Neural cell (in vitro differentiated cells): ENCODE data around the gene PYGM.

ENCODE experiments used
- EP300 ChIP-seq: fragments of 450-650 bp; conservative IDR thresholded peaks from 2 replicates; pipeline ENCODE4 v1.6.1; 2014; ENCODE audit warnings: antibody characterized with exemption, mild to moderate bottlenecking, moderate library complexity; ENCODE audit not compliant: poor library complexity, severe bottlenecking
- MXI1 ChIP-seq: fragments of 450-650 bp; conservative IDR thresholded peaks from 2 replicates; pipeline ENCODE4 v1.6.1; 2014; ENCODE audit warnings: antibody characterized with exemption, mild to moderate bottlenecking; ENCODE audit not compliant: poor library complexity, severe bottlenecking
- POLR2AphosphoS5 ChIP-seq: IDR thresholded peaks from 2 replicates; pipeline ENCODE4 v1.6.1; 2012
- RAD21 ChIP-seq: fragments of 450-650 bp; conservative IDR thresholded peaks from 2 replicates; pipeline ENCODE4 v1.6.1; 2014; ENCODE audit warnings: antibody characterized with exemption, mild to moderate bottlenecking, moderate library complexity
- TF ChIP-seq, protein P1 (sequence below): fragments of 450-650 bp; IDR thresholded peaks from 2 replicates; pipeline ENCODE4 v1.5.1; 2014; ENCODE audit warnings: antibody characterized with exemption, mild to moderate bottlenecking, moderate library complexity; ENCODE audit not compliant: poor library complexity, severe bottlenecking
- TF ChIP-seq, protein P2 (sequence below): IDR thresholded peaks from 2 replicates; pipeline ENCODE4 v1.6.1; 2012; ENCODE audit warnings: borderline replicate concordance

- TF ChIP-seq, protein P1, sequence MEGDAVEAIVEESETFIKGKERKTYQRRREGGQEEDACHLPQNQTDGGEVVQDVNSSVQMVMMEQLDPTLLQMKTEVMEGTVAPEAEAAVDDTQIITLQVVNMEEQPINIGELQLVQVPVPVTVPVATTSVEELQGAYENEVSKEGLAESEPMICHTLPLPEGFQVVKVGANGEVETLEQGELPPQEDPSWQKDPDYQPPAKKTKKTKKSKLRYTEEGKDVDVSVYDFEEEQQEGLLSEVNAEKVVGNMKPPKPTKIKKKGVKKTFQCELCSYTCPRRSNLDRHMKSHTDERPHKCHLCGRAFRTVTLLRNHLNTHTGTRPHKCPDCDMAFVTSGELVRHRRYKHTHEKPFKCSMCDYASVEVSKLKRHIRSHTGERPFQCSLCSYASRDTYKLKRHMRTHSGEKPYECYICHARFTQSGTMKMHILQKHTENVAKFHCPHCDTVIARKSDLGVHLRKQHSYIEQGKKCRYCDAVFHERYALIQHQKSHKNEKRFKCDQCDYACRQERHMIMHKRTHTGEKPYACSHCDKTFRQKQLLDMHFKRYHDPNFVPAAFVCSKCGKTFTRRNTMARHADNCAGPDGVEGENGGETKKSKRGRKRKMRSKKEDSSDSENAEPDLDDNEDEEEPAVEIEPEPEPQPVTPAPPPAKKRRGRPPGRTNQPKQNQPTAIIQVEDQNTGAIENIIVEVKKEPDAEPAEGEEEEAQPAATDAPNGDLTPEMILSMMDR, result no peak
- no peak for TF ChIP-seq EP300
- TF ChIP-seq POLR2AphosphoS5, result no peak
- TF ChIP-seq MXI1, result no peak
- TF ChIP-seq, protein P2, sequence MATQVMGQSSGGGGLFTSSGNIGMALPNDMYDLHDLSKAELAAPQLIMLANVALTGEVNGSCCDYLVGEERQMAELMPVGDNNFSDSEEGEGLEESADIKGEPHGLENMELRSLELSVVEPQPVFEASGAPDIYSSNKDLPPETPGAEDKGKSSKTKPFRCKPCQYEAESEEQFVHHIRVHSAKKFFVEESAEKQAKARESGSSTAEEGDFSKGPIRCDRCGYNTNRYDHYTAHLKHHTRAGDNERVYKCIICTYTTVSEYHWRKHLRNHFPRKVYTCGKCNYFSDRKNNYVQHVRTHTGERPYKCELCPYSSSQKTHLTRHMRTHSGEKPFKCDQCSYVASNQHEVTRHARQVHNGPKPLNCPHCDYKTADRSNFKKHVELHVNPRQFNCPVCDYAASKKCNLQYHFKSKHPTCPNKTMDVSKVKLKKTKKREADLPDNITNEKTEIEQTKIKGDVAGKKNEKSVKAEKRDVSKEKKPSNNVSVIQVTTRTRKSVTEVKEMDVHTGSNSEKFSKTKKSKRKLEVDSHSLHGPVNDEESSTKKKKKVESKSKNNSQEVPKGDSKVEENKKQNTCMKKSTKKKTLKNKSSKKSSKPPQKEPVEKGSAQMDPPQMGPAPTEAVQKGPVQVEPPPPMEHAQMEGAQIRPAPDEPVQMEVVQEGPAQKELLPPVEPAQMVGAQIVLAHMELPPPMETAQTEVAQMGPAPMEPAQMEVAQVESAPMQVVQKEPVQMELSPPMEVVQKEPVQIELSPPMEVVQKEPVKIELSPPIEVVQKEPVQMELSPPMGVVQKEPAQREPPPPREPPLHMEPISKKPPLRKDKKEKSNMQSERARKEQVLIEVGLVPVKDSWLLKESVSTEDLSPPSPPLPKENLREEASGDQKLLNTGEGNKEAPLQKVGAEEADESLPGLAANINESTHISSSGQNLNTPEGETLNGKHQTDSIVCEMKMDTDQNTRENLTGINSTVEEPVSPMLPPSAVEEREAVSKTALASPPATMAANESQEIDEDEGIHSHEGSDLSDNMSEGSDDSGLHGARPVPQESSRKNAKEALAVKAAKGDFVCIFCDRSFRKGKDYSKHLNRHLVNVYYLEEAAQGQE, result no peak
- TF ChIP-seq RAD21, result no peak
Observed at GRCh38 chr11:64790205-64791095, 30.7 kb upstream of the PYGM start.
